GM12892 (cell line): ENCODE data around the gene SPRTN. TPM values are rescaled to one million over a fixed set of nuclear protein-coding genes. Genes with fewer than 3 reads are reported as not detected.

ENCODE experiments used
- DNase-seq: peaks from one replicate; pipeline ENCODE4 v3.0.0; 2011; ENCODE audit not compliant: insufficient read length
- FAIRE-seq: peaks from 2 replicates; lab custom pipeline; 2011; peaks lifted over from hg19 to GRCh38; lab: Jason Lieb, UNC
- POLR2A ChIP-seq: IDR thresholded peaks from 2 replicates; pipeline ENCODE4 v1.6.1; 2011; ENCODE audit warnings: low read depth, low read length, control low read depth
- POLR2AphosphoS5 ChIP-seq: IDR thresholded peaks from 2 replicates; pipeline ENCODE4 v1.6.1; 2011; ENCODE audit warnings: low read depth, low read length, control low read depth
- TAF1 ChIP-seq: IDR thresholded peaks from 2 replicates; pipeline ENCODE4 v1.6.1; 2011; ENCODE audit warnings: low read depth, mild to moderate bottlenecking, control low read depth, low read length, borderline replicate concordance
- polyA plus RNA-seq: library from polyadenylated mRNA; unstranded; fragments of >200 nt; gene quantifications from one replicate; pipeline ENCODE4 v1.2.1, GENCODE V29; 2012; ENCODE audit warnings: missing spikeins, inconsistent platforms; ENCODE audit not compliant: missing spikeins

The SPRTN gene, protein sequence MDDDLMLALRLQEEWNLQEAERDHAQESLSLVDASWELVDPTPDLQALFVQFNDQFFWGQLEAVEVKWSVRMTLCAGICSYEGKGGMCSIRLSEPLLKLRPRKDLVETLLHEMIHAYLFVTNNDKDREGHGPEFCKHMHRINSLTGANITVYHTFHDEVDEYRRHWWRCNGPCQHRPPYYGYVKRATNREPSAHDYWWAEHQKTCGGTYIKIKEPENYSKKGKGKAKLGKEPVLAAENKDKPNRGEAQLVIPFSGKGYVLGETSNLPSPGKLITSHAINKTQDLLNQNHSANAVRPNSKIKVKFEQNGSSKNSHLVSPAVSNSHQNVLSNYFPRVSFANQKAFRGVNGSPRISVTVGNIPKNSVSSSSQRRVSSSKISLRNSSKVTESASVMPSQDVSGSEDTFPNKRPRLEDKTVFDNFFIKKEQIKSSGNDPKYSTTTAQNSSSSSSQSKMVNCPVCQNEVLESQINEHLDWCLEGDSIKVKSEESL
- polyA plus RNA-seq = 4.4 TPM

DNA sequence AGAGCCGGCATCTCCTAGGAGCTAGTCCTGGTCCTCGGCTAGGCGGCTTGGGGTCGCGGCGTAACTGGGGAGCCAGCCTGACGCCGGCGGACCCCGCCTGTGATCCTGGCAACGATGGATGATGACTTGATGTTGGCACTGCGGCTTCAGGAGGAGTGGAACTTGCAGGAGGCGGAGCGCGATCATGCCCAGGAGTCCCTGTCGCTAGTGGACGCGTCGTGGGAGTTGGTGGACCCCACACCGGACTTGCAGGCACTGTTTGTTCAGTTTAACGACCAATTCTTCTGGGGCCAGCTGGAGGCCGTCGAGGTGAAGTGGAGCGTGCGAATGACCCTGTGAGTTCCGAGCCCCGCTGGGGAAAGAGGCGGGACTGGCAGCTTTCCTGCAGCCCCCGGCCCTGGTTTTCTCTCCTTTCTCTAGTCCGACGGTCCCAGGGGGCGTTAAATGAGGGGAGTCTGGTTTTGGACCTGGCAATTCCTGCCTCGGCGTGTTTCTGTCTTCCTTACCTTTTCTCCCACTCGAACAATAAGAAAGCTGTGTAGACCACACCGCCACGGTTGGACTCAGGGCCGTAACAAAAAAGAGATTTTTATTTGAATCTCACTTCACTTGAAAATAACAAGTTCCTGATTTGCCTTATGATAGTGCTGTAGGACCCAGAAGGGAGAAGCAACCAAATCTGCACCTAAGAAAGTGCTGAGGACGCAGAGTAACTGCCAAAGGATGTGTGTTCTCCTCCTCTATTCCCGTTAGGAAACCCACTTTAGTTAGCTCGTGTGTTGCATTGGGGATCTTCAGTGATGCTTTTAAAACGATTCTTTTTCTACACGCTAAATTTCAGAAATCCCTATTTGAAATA is at the start of gene SPRTN:
Gene SPRTN, plus strand, starts transcription at position 24 of the 859 bp plus-strand sequence. Its CDS starts 91 bp downstream, at position 115.
- DNase-seq (peak; percentile 34), FAIRE-seq (no peak)
- TF ChIP-seq POLR2A (no peak), TAF1 (0 out of 2 replicates have a peak, but pooled peaks have one; percentile 34), POLR2AphosphoS5 (no peak)

DNA sequence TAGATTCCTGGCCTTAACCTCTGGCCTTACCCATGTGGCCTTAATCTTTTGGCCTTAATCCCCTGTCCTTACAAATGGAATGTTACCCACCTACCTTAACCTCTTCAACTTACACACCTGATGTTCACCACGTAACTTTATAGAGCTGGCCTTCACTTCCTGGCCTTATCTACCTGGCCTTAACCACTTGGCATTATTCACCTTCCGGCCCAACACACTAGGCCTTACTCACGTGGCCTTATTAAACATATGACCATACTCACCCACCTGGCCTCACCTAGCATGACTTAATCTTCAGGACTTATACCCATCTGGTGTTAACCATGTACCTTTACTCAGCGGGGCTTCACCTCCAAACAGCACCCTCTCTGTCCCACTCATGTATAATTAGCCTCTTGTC is 42.2 kb upstream of the SPRTN start:
- FAIRE-seq (no peak), DNase-seq (no peak)
- TF ChIP-seq TAF1 = no peak
- no peak for TF ChIP-seq POLR2A
- no peak for TF ChIP-seq POLR2AphosphoS5

DNA sequence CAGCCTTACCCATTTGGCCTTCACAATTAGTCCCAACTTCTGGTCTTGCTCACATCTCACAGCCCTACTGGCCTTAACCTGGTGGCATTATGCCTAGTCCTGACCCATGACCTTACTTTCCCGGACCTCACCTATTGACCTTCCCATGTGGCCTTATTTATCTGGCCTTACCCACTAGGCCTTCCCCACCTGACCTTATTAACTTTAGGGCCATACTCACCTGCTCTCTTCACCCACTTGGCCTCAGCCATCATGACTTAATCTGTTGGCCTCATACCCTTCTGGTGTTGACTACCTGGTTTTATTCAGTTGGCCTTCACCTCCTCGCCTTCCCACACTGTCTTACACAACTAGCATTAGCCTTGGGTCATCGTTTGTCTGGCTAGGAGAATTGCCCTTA is 36.1 kb upstream of the SPRTN start:
- TF ChIP-seq POLR2A = no peak
- no peak for TF ChIP-seq TAF1
- TF ChIP-seq POLR2AphosphoS5 = no peak
- FAIRE-seq = no peak

DNA sequence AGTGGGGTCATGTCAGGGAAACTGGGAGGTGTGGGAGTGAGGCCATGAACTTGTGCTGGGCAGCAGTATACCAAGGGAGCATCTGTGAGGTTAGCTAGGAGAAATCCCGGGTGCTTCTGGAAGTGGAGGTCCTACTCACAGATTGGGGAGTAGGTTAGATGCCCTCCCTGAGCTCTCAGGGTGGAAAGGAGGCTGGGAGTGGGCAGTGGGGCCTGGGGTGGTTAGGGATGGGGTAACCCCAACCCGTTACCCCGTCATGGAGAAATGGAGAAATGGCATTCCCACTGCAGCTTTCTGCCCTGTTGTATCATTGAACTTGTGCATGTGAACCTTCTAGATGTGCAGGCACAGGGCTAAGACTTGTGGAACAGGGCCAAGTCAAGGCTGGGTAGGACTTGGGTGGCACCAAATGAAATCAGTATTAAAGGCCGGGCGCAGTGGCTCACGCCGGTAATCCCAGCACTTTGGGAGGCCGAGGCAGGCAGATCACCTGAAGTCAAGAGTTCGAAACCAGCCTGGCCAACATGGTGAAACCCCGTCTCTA is 27.6 kb upstream of the SPRTN start:
- DNase-seq (no peak), FAIRE-seq (no peak)
- TF ChIP-seq POLR2A (no peak), POLR2AphosphoS5 (no peak), TAF1 (no peak)

More for the DNA sequence above, 36.1 kb upstream of the SPRTN start:
- no peak for DNase-seq

DNA sequence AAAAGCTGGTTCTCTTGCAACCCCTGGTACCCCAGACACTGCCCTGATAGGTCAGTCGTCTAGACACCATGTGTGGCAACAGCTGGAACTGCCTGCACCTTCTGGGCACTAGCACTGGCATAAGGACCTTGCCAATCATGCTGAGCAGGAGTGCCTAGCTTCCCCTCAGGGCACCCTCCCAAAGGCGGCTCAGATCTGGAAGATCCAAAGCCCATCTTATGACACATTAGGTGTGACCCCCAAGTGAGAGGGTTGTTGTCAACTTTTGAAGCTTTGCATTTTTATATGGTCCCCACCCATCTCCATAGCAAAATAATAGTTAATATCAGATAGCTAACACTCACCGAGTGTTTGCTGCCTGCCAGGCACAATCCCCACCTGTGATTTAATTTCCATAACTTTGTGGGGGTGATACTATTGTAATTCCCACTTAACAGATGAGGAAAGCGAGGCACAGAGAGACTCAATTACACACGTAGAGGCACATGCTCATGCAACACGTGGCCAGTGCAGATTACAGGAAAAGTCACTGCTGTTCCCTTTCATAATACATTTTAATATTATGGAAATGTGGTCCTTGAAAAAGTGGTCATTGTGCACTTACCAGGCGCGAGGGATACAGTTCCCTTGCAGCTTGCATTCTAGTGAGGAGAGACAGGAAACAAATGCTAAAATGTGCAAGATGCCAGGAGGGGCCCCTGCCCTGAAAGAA is 26.2 kb upstream of the SPRTN start:
- FAIRE-seq (no peak), DNase-seq (no peak)
- TF ChIP-seq POLR2AphosphoS5 = no peak
- TF ChIP-seq POLR2A = no peak
- no peak for TF ChIP-seq TAF1

DNA sequence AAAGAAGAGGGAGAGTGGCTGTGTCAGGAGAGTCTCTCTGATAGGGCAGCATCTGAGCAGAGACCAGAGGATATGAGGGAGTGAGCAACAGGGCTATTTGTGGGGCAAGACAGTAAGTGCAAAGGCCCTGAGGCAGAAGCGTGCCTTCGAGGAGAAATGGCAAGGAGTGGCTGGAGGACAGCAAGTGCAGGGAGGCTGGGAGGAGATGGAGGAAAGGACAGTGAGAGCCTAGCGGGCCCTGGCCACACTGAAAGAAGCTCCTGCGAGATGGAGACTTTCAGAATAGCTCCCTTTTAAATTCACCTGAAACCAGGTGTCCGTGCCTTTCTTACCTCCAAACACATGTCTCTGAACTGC is 25.7 kb upstream of the SPRTN start:
- DNase-seq (no peak), FAIRE-seq (no peak)
- TF ChIP-seq POLR2AphosphoS5 (no peak), POLR2A (no peak), TAF1 (no peak)

DNA sequence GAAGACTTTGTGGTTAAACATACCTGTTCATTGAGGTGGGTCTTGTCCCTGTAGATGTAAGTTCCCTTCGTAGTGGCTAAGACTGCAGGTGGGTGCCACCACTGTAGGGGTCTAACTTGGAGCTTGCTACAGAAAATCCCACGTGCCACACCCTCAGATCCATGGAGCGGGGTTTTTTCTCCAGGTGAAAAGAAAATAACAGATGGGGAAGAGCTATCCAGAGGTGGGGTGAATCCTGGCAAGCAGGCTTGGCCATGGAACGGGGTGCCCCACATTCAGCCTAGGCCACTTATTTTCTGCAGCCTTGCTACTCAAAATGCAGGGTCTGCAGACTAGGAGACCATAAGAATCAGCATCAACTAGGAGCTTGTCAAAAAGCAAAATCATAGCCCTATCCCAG is 24.4 kb upstream of the SPRTN start:
- DNase-seq (no peak), FAIRE-seq (no peak)
- no peak for TF ChIP-seq POLR2A
- TF ChIP-seq TAF1 = no peak
- TF ChIP-seq POLR2AphosphoS5 = no peak

DNA sequence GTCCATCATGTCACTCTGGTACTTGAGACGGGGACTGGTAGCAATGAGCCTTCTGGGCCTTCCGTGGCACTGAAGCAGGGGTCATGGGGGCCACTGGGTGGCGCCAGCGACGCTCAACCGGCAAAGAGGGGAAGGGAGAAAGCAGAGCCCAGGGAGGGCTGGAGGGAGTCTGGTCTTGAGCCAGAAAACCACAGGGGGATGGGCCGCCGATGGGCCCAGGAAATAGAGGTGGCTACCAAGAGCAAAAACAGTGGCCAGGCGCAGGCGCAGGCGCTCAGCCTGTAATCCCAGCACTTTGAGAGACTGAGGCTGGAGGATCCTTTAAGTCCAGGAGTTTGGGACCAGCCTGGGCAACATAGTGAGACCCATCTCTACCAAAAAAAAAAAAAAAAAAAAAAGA is 22.2 kb upstream of the SPRTN start:
- TF ChIP-seq TAF1 (no peak), POLR2AphosphoS5 (no peak), POLR2A (no peak)
- peak; percentile 86 for FAIRE-seq
- DNase-seq = peak; percentile 16

DNA sequence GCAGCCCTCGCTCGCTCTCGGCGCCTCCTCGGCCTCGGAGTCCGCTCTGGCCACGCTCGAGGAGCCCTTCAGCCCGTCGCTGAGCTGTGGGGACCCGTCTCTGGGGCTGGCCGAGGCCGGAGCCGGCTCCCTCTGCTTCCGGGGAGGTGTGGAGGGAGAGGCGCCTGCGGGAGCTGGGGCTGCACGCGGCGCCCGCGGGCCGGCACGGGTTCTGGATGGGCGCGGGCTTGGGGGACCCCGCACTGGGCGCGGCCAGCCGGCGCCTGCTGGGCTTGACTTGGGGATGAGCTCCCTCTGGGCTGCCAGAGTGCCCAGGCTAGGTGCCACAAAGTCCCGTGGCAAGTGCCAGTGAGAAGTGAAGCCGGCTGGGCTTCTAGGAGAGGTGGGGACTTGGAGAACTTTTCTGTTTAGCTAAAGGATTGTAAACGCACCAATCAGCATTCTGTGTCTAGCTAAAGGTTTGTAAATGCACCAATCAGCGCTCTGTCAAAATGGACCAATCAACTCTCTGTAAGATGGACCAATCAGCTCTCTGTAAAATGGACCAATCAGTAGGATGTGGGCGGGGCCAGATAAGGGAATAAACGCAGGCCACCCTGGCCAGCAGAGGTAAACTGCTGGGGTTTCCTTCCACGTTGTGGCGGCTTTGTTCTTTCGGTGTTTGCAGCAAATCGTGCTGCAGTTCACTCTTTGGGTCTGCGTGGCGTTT is 20.6 kb upstream of the SPRTN start:
- DNase-seq = no peak
- no peak for FAIRE-seq
- TF ChIP-seq POLR2A (no peak), TAF1 (no peak), POLR2AphosphoS5 (no peak)

DNA sequence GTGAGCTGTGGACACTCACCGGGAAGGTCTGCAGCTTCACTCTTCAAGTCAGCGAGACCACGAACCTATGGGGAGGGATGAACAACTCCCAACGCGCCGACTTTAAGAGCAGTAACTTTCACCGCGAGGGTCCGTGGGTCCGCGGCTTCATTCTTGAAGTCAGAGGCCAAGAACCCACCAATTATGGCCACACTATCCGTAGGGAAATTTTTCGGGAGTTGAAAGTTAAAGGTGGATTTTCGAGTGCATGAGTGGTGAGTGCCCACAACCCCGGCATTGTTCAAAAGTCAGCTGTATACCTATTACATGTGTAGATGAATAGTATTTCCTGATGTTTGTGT is 20.1 kb upstream of the SPRTN start:
- TF ChIP-seq POLR2AphosphoS5 = no peak
- no peak for TF ChIP-seq TAF1
- no peak for TF ChIP-seq POLR2A
- DNase-seq (no peak), FAIRE-seq (no peak)
